Endothelial cell (in vitro differentiated cells): ENCODE data around the gene MDM1. TPM values are rescaled to one million over a fixed set of nuclear protein-coding genes. Genes with fewer than 3 reads are reported as not detected.

Experiments used
- DNase-seq: peaks from one replicate; pipeline ENCODE4 v3.0.0; 2021; ENCODE audit warnings: low spot score
- H3K27ac Mint-ChIP-seq: one replicate; pipeline ENCODE4 v1.8.0; 2021; ENCODE audit warnings: mixed read lengths, inconsistent platforms; ENCODE audit not compliant: unreplicated experiment
- H3K27me3 Mint-ChIP-seq: one replicate; pipeline ENCODE4 v1.8.0; 2021; ENCODE audit warnings: mild to moderate bottlenecking, moderate library complexity, mixed read lengths, inconsistent platforms; ENCODE audit not compliant: unreplicated experiment
- H3K36me3 Mint-ChIP-seq: one replicate; pipeline ENCODE4 v1.8.0; 2021; ENCODE audit warnings: mild to moderate bottlenecking, low read depth, mixed read lengths, inconsistent platforms; ENCODE audit not compliant: unreplicated experiment
- H3K4me1 Mint-ChIP-seq: one replicate; pipeline ENCODE4 v1.8.0; 2021; ENCODE audit warnings: mild to moderate bottlenecking, mixed read lengths, inconsistent platforms; ENCODE audit not compliant: unreplicated experiment
- H3K4me3 Mint-ChIP-seq: one replicate; pipeline ENCODE4 v1.8.0; 2021; ENCODE audit warnings: mild to moderate bottlenecking, mixed read lengths, inconsistent platforms; ENCODE audit not compliant: unreplicated experiment
- H3K9me3 Mint-ChIP-seq: one replicate; pipeline ENCODE4 v1.8.0; 2021; ENCODE audit warnings: mixed read lengths, inconsistent platforms; ENCODE audit not compliant: unreplicated experiment
- total RNA-seq: library from RNA; stranded (reverse); fragmentation: NEBNext Ultra II Directional; extraction: Animal tissue kit (Norgen Biotek cat#: 25700); gene quantifications from one replicate; pipeline ENCODE4 v1.2.1, GENCODE V29; 2021; ENCODE audit not compliant: unreplicated experiment
- TF ChIP-seq, protein P1 (sequence below): fragments of 200-600 bp; sonication (generic); IDR thresholded peaks from one replicate; pipeline ENCODE4 v1.5.0; 2021; ENCODE audit warnings: antibody characterized with exemption; ENCODE audit not compliant: unreplicated experiment

Gene MDM1
- total RNA-seq, 1 donor from 2014 or later = 18.1 TPM

DNA sequence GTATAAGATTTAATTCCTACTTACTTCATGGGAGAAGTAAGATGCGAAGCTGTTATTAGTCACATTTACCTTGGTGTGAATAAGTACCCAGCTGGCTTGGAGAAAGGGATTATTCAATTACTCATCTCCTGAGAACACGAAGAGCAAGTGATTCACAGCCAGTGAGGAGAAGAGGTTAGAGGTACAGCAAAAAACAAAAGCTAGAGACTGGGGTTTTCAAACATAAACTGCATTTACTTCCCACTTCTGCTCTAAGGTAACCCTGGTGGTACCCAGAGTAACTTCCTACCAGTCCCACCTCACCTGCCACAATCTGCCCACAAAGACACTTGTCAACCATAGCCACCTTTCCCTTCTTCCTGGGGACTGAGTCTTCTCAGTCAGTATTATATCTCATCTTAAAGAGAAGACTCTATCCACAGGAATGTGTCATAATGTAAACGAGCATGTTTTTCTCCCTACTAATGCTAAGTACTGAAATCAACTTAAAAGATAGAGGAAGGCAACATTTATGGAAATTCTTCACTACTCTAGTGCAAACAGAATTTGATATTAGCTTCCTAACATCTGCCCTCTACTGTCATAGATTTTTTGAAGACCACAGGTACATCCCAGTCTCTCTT is 72.7 kb downstream of the MDM1 start:
- no peak for DNase-seq
- TF ChIP-seq, protein P1, sequence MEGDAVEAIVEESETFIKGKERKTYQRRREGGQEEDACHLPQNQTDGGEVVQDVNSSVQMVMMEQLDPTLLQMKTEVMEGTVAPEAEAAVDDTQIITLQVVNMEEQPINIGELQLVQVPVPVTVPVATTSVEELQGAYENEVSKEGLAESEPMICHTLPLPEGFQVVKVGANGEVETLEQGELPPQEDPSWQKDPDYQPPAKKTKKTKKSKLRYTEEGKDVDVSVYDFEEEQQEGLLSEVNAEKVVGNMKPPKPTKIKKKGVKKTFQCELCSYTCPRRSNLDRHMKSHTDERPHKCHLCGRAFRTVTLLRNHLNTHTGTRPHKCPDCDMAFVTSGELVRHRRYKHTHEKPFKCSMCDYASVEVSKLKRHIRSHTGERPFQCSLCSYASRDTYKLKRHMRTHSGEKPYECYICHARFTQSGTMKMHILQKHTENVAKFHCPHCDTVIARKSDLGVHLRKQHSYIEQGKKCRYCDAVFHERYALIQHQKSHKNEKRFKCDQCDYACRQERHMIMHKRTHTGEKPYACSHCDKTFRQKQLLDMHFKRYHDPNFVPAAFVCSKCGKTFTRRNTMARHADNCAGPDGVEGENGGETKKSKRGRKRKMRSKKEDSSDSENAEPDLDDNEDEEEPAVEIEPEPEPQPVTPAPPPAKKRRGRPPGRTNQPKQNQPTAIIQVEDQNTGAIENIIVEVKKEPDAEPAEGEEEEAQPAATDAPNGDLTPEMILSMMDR = no peak
- Mint-ChIP-seq H3K27me3 (no peaks in the 10 kb centered on the region), H3K36me3 (no peaks in the 10 kb centered on the region), H3K9me3 (no peaks in the 10 kb centered on the region), H3K4me1 (no peaks in the 10 kb centered on the region), H3K27ac (no peak overlapping the region), H3K4me3 (no peak overlapping the region)

DNA sequence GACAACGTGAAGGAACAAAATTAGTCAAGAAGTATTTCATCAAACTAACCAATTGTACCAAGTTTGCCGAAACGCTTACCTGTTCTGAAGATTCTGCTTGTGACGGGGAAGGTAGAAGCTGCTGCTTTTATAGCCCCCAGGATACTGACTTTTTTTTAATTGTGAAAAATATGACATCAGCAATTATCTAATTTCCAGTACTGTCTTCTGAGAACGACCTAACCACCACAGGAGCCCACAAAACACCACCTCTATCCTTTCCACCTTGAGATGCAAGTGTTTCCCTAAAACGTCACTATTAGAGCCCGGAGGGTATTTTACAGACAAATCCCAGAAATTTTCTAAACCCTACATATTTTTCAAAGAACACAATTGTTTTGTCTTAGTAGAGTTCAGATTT is 78.7 kb downstream of the MDM1 start, which contains the start of gene IL22:
TSS of gene IL22 (minus strand) at position 101 of the 400 bp plus-strand sequence. CDS start 156 bp downstream, outside the sequence.
- H3K9me3 Mint-ChIP-seq = no peaks in the 10 kb centered on the region
- DNase-seq = no peak
- TF ChIP-seq, protein P1 = no peak
- H3K4me1 Mint-ChIP-seq = peaks cover 5% of the 10 kb centered on the region
- H3K36me3 Mint-ChIP-seq = no peaks in the 10 kb centered on the region
- H3K27me3 Mint-ChIP-seq = no peaks in the 10 kb centered on the region
- H3K4me3 Mint-ChIP-seq = no peak within 1 kb of the TSS
- H3K27ac Mint-ChIP-seq = no peak within 1 kb of the TSS

DNA sequence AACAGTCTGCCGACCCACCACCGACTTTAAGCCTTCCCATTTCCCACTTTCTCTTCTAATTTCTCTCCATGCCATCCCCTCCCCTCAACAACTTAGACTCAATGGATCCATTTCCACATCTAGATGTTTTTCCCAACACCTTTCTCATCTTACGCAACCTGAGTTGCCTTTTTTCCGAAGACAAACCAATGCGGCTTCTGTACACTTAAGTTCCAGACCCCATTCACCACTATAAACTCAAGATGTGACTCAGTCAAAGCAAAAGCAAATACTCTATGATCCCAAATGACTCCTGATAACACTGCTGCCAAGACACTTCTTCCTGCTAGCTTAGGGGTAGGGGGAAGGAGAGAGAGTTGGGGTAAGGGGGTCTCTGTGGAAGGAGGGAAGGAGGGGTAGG is 80.1 kb downstream of the MDM1 start:
- no peak overlapping the region for H3K27ac Mint-ChIP-seq
- H3K27me3 Mint-ChIP-seq = peaks cover 1% of the 10 kb centered on the region
- H3K4me3 Mint-ChIP-seq = no peak overlapping the region
- DNase-seq = no peak
- no peaks in the 10 kb centered on the region for H3K9me3 Mint-ChIP-seq
- H3K4me1 Mint-ChIP-seq = peaks cover 5% of the 10 kb centered on the region
- TF ChIP-seq, protein P1 = no peak
- H3K36me3 Mint-ChIP-seq = no peaks in the 10 kb centered on the region

DNA sequence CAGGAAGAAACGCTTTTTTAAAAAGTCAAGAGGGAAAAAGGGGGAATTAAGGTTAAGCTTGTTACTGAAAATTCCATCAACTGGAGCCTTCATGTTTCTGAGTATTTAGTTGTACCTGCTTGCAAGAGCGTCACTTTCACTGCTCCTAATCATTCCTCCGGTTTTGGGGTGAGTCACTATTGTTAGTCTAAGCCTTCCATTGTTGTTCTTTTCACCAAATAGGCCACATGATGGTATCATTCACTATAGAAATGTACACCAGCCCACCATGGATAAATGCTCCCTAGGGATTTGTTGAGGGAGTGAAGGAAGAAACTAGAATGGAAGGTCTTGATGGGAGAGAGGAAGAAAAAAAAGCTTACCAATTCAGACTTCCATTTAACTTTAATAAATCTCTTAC is 81.7 kb downstream of the MDM1 start:
- Mint-ChIP-seq H3K27ac (no peak overlapping the region), H3K36me3 (no peaks in the 10 kb centered on the region), H3K4me3 (no peak overlapping the region), H3K27me3 (peaks cover 1% of the 10 kb centered on the region), H3K9me3 (no peaks in the 10 kb centered on the region), H3K4me1 (peaks cover 5% of the 10 kb centered on the region)
- no peak for DNase-seq
- TF ChIP-seq, protein P1 = no peak

DNA sequence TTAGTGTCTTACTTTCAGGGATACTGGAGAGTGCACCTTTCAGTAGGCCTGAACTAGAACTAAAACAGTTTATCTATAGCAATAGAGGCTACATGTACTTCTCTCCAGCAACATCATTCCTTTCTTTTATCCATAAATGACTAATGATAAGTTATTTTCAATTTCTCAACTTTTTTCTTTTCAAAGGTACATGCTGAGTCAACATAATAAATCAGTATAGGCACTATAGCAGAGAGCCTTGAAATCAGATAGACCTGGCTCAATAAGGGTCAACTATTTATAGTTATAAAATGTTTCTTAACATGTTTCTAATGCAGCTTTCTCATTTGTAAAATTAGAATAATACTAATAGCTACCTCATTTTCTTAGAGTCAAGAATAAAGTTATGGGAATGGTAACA is 84.4 kb downstream of the MDM1 start:
- Mint-ChIP-seq H3K27ac (no peak overlapping the region), H3K9me3 (no peaks in the 10 kb centered on the region), H3K36me3 (no peaks in the 10 kb centered on the region), H3K27me3 (peaks cover 1% of the 10 kb centered on the region), H3K4me1 (peaks cover 5% of the 10 kb centered on the region), H3K4me3 (no peak overlapping the region)
- TF ChIP-seq, protein P1 = no peak
- no peak for DNase-seq
